CD4-positive, CD25-positive, alpha-beta regulatory T cell (primary cell): ENCODE data around the gene KRT28. TPM values are rescaled to one million over a fixed set of nuclear protein-coding genes. Genes with fewer than 3 reads are reported as not detected.
A peak's percentile ranks its signal among the peaks of the same experiment; 100 is the strongest.

ENCODE experiments used
- ATAC-seq, 2 donors: fragments of 150-1000 bp; cut with Tn5 transposase; one replicate each; pipeline ENCODE4 v1.10.0; 2021; ENCODE audit warnings: low read depth in 2 of 2, moderate number of reproducible peaks in 2 of 2, moderate library complexity in 1 of 2
- DNase-seq, 3 donors: peaks; one replicate each; pipeline versions ENCODE4 v3.0.0 to v3.0.0-alpha.2; 2012 to 2022; ENCODE audit warnings: mixed read lengths in 1 of 3
- H3K27ac ChIP-seq: one replicate; pipeline ENCODE4 v1.7.0; 2013; ENCODE audit warnings: mild to moderate bottlenecking, low read length; ENCODE audit not compliant: insufficient read depth, poor library complexity, severe bottlenecking
- H3K27me3 ChIP-seq: one replicate; pipeline ENCODE4 v1.7.0; 2013; ENCODE audit warnings: low read length; ENCODE audit not compliant: control insufficient read depth, insufficient read depth
- H3K36me3 ChIP-seq: one replicate; pipeline ENCODE4 v1.7.0; 2013; ENCODE audit warnings: mild to moderate bottlenecking, low read length, moderate library complexity; ENCODE audit not compliant: control insufficient read depth, insufficient read depth
- H3K4me1 ChIP-seq: 2 replicates; pipeline ENCODE4 v1.7.0; 2013; ENCODE audit warnings: mild to moderate bottlenecking, low read length; ENCODE audit not compliant: insufficient read depth, control insufficient read depth, poor library complexity, severe bottlenecking
- H3K4me3 ChIP-seq: one replicate; pipeline ENCODE4 v1.7.0; 2013; ENCODE audit warnings: low read depth, mild to moderate bottlenecking, low read length, moderate library complexity
- H3K9me3 ChIP-seq, 2 experiments: 1 replicate in 1 of 2; 2 replicates in 1 of 2; pipeline ENCODE4 v1.7.0; 2013; ENCODE audit warnings: low read length in 2 of 2, mild to moderate bottlenecking in 1 of 2, moderate library complexity in 1 of 2; ENCODE audit not compliant: control insufficient read depth in 2 of 2
- H3K27ac Mint-ChIP-seq, 3 donors: one replicate each; pipeline ENCODE4 v1.8.0; 2020 to 2022; ENCODE audit warnings: mild to moderate bottlenecking in 3 of 3, mixed read lengths in 3 of 3, moderate library complexity in 2 of 3
- H3K27me3 Mint-ChIP-seq: one replicate; pipeline ENCODE4 v1.8.0; 2022; ENCODE audit warnings: mild to moderate bottlenecking, mixed read lengths
- H3K36me3 Mint-ChIP-seq: one replicate; pipeline ENCODE4 v1.8.0; 2020; ENCODE audit warnings: mixed read lengths
- H3K4me1 Mint-ChIP-seq, 4 donors: one replicate each; pipeline ENCODE4 v1.8.0; 2020 to 2022; ENCODE audit warnings: mixed read lengths in 4 of 4, mild to moderate bottlenecking in 1 of 4
- H3K4me3 Mint-ChIP-seq, 4 donors: one replicate each; pipeline ENCODE4 v1.8.0; 2020 to 2022; ENCODE audit warnings: mild to moderate bottlenecking in 4 of 4, mixed read lengths in 4 of 4, moderate library complexity in 3 of 4
- H3K9me3 Mint-ChIP-seq, 7 donors: one replicate each; pipeline ENCODE4 v1.8.0; 2020 to 2022; ENCODE audit warnings: mixed read lengths in 7 of 7, mild to moderate bottlenecking in 3 of 7, moderate library complexity in 2 of 7
- polyA plus RNA-seq, 4 donors: library from polyadenylated mRNA; unstranded; fragments of 300-500 nt; fragmentation: Illumina TruSeq; gene quantifications; one replicate each; pipeline ENCODE4 v1.2.3, GENCODE V29; 2021
- total RNA-seq: library from RNA; stranded (reverse); gene quantifications from one replicate; pipeline ENCODE4 v1.2.3, GENCODE V29; 2022

Gene KRT28
- total and polyA plus RNA-seq, 5 donors from 2014 or later: not detected

- H3K36me3 ChIP-seq: no peaks in the 10 kb centered on the region
- peaks cover 68% of the 10 kb centered on the region for H3K27me3 ChIP-seq
- no peak overlapping the region for H3K4me3 ChIP-seq
- no peaks in the 10 kb centered on the region for H3K4me1 Mint-ChIP-seq
- H3K4me3 Mint-ChIP-seq: no peak overlapping the region
- peaks cover 0 to 5% (median 0%) of the 10 kb centered on the region in 7 donors for H3K9me3 Mint-ChIP-seq
- no peaks in the 10 kb centered on the region for H3K9me3 ChIP-seq
- H3K27me3 Mint-ChIP-seq: peaks cover 72% of the 10 kb centered on the region
- H3K27ac ChIP-seq: no peak overlapping the region
- ATAC-seq (no peak), DNase-seq (no peak)
- no peaks in the 10 kb centered on the region for H3K36me3 Mint-ChIP-seq
- no peak overlapping the region for H3K27ac Mint-ChIP-seq
- H3K4me1 ChIP-seq: no peaks in the 10 kb centered on the region
Observed at GRCh38 chr17:40809721-40810421, 10.1 kb upstream of the KRT28 start.

GRCh38 chr17:40806131-40806530, 6.4 kb upstream of the KRT28 start:
- Mint-ChIP-seq H3K27me3 (peaks cover 67% of the 10 kb centered on the region), H3K4me3 (no peak overlapping the region), H3K27ac (no peak overlapping the region), H3K4me1 (peaks cover 0 to 3% (median 1%) of the 10 kb centered on the region in 4 donors), H3K9me3 (peaks cover 0 to 6% (median 0%) of the 10 kb centered on the region in 7 donors), H3K36me3 (no peaks in the 10 kb centered on the region)
- Histone ChIP-seq H3K4me1 (peaks cover 3% of the 10 kb centered on the region), H3K9me3 (no peaks in the 10 kb centered on the region), H3K4me3 (no peak overlapping the region), H3K36me3 (no peaks in the 10 kb centered on the region), H3K27ac (no peak overlapping the region), H3K27me3 (peaks cover 66% of the 10 kb centered on the region)
- no peak for ATAC-seq
- DNase-seq: no peak

- Mint-ChIP-seq H3K27me3 (peaks cover 56% of the 10 kb centered on the region), H3K4me1 (peaks cover 0 to 3% (median 1%) of the 10 kb centered on the region in 4 donors), H3K4me3 (no peak overlapping the region), H3K27ac (no peak overlapping the region), H3K9me3 (peaks cover 0 to 2% (median 0%) of the 10 kb centered on the region in 7 donors), H3K36me3 (no peaks in the 10 kb centered on the region)
- DNase-seq: peak; percentile 58 to 76 (median 59)
- ATAC-seq: peak; percentile 78 to 81
- H3K27me3 ChIP-seq: peaks cover 60% of the 10 kb centered on the region
- H3K36me3 ChIP-seq: no peaks in the 10 kb centered on the region
- H3K27ac ChIP-seq: no peak overlapping the region
- H3K9me3 ChIP-seq: no peaks in the 10 kb centered on the region
- peaks cover 3% of the 10 kb centered on the region for H3K4me1 ChIP-seq
- H3K4me3 ChIP-seq: no peak overlapping the region
Observed at GRCh38 chr17:40803617-40804082, 3.9 kb upstream of the KRT28 start.

- H3K9me3 Mint-ChIP-seq: peaks cover 0 to 2% (median 0%) of the 10 kb centered on the region in 7 donors
- H3K36me3 Mint-ChIP-seq: no peaks in the 10 kb centered on the region
- no peak for DNase-seq
- H3K27ac Mint-ChIP-seq: no peak overlapping the region
- Histone ChIP-seq H3K4me1 (peaks cover 3% of the 10 kb centered on the region), H3K36me3 (no peaks in the 10 kb centered on the region), H3K27me3 (peaks cover 49% of the 10 kb centered on the region), H3K9me3 (no peaks in the 10 kb centered on the region), H3K27ac (no peak overlapping the region), H3K4me3 (no peak overlapping the region)
- ATAC-seq: no peak
- peaks cover 43% of the 10 kb centered on the region for H3K27me3 Mint-ChIP-seq
- peaks cover 0 to 3% (median 1%) of the 10 kb centered on the region in 4 donors for H3K4me1 Mint-ChIP-seq
- H3K4me3 Mint-ChIP-seq: no peak overlapping the region
Observed at GRCh38 chr17:40801157-40801556, 1.4 kb upstream of the KRT28 start.

GRCh38 chr17:40800381-40800780, 622 bp upstream of the KRT28 start:
- peaks cover 43% of the 10 kb centered on the region for H3K27me3 Mint-ChIP-seq
- H3K36me3 Mint-ChIP-seq: no peaks in the 10 kb centered on the region
- H3K27ac Mint-ChIP-seq: no peak overlapping the region
- H3K9me3 Mint-ChIP-seq: peaks cover 0 to 2% (median 0%) of the 10 kb centered on the region in 7 donors
- H3K4me3 Mint-ChIP-seq: no peak overlapping the region
- H3K27me3 ChIP-seq: peaks cover 45% of the 10 kb centered on the region
- H3K27ac ChIP-seq: no peak overlapping the region
- ATAC-seq: no peak
- no peaks in the 10 kb centered on the region for H3K9me3 ChIP-seq
- H3K4me1 Mint-ChIP-seq: peaks cover 0 to 3% (median 1%) of the 10 kb centered on the region in 4 donors
- no peak overlapping the region for H3K4me3 ChIP-seq
- no peaks in the 10 kb centered on the region for H3K36me3 ChIP-seq
- peaks cover 3% of the 10 kb centered on the region for H3K4me1 ChIP-seq
- no peak for DNase-seq

- Histone ChIP-seq H3K36me3 (no peaks in the 10 kb centered on the region), H3K9me3 (no peaks in the 10 kb centered on the region), H3K27me3 (peaks cover 40% of the 10 kb centered on the region), H3K4me3 (no peak overlapping the region), H3K27ac (no peak overlapping the region), H3K4me1 (no peaks in the 10 kb centered on the region)
- ATAC-seq: no peak
- no peaks in the 10 kb centered on the region for H3K36me3 Mint-ChIP-seq
- no peak for DNase-seq
- no peaks in the 10 kb centered on the region for H3K9me3 Mint-ChIP-seq
- H3K27me3 Mint-ChIP-seq: peaks cover 40% of the 10 kb centered on the region
- H3K4me3 Mint-ChIP-seq: no peak overlapping the region
- no peak overlapping the region for H3K27ac Mint-ChIP-seq
- no peaks in the 10 kb centered on the region for H3K4me1 Mint-ChIP-seq
Observed at GRCh38 chr17:40796846-40797245, 2.9 kb downstream of the KRT28 start.

- no peaks in the 10 kb centered on the region for H3K9me3 ChIP-seq
- ATAC-seq (no peak), DNase-seq (no peak)
- H3K27me3 Mint-ChIP-seq: peaks cover 47% of the 10 kb centered on the region
- no peak overlapping the region for H3K4me3 ChIP-seq
- no peak overlapping the region for H3K27ac Mint-ChIP-seq
- H3K27ac ChIP-seq: no peak overlapping the region
- H3K36me3 ChIP-seq: no peaks in the 10 kb centered on the region
- H3K9me3 Mint-ChIP-seq: no peaks in the 10 kb centered on the region
- H3K4me3 Mint-ChIP-seq: no peak overlapping the region
- peaks cover 26% of the 10 kb centered on the region for H3K27me3 ChIP-seq
- no peaks in the 10 kb centered on the region for H3K36me3 Mint-ChIP-seq
- H3K4me1 ChIP-seq: no peaks in the 10 kb centered on the region
- no peaks in the 10 kb centered on the region for H3K4me1 Mint-ChIP-seq
Observed at GRCh38 chr17:40795019-40795667, 4.6 kb downstream of the KRT28 start.
